PFSK-1 (cell line): ENCODE measurements around the gene KRT73.

ENCODE experiments used
- FOXP2 ChIP-seq: optimal IDR thresholded peaks from 2 replicates; pipeline ENCODE3; 2011; ENCODE audit warnings: borderline replicate concordance, control low read depth, inconsistent platforms; ENCODE audit not compliant: insufficient read depth; ENCODE audit errors: extremely low read length, extremely low read depth
- POLR2AphosphoS5 ChIP-seq: IDR thresholded peaks from 2 replicates; pipeline ENCODE4 v1.6.1; 2012; ENCODE audit warnings: low read depth, mild to moderate bottlenecking, control low read depth, low read length, moderate library complexity
- REST ChIP-seq, 2 experiments: IDR thresholded peaks; 2 replicates each; pipeline versions ENCODE4 v1.6.1 to v1.8.0; 2011 to 2012; ENCODE audit warnings: low read depth in 2 of 2, low read length in 2 of 2, control low read depth in 1 of 2, inconsistent platforms in 1 of 2, mild to moderate bottlenecking in 1 of 2, moderate library complexity in 1 of 2; ENCODE audit not compliant: insufficient read depth in 1 of 2
- SIN3A ChIP-seq: IDR thresholded peaks from 2 replicates; pipeline ENCODE4 v1.6.1; 2012; ENCODE audit warnings: mild to moderate bottlenecking, low read length, moderate library complexity, borderline replicate concordance; ENCODE audit not compliant: insufficient read depth
- TAF1 ChIP-seq: IDR thresholded peaks from 2 replicates; pipeline ENCODE4 v1.6.1; 2012; ENCODE audit warnings: low read length, control low read depth, borderline replicate concordance; ENCODE audit not compliant: insufficient read depth

KRT73 gene

DNA sequence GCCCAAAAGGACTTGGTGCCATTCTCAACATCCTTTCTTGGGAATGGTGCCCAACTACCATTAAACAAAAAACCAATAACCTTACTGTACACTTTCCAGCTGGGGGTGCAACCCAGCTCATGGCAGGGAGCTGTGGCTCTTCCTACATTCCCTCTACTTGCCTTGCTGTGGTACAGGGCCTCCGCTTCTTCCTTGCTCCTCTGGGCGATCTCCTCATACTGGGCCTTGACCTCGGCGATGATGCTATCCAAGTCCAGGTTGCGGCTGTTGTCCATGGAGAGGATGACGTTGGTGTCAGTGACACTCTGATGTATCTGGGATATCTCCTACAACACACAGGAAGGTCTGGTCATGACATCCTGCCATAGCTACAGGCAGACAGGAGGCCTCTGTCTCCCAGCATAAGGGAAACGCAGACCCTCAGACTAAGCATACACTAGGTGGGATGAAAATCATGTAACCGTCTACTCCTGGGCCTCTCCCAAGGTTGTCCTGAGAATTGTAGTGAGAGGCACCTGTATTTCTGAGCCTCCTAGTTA is 29.7 kb upstream of the KRT73 start:
- no peak for TF ChIP-seq REST (IDR thresholded peaks at IDR 0.05; ENCODE audit: insufficient read depth in 1 of 2, low read depth in 2 of 2, low read length in 2 of 2)
- TF ChIP-seq TAF1 = no peak
- no peak for TF ChIP-seq FOXP2
- TF ChIP-seq SIN3A = no peak
- TF ChIP-seq POLR2AphosphoS5 = no peak

GRCh38 chr12:52647601-52648000 is 29.2 kb upstream of the KRT73 start:
- TF ChIP-seq SIN3A (no peak), POLR2AphosphoS5 (no peak), TAF1 (no peak), FOXP2 (no peak), REST (IDR thresholded peaks at IDR 0.05; ENCODE audit: insufficient read depth in 1 of 2, low read depth in 2 of 2, low read length in 2 of 2) (no peak)

DNA sequence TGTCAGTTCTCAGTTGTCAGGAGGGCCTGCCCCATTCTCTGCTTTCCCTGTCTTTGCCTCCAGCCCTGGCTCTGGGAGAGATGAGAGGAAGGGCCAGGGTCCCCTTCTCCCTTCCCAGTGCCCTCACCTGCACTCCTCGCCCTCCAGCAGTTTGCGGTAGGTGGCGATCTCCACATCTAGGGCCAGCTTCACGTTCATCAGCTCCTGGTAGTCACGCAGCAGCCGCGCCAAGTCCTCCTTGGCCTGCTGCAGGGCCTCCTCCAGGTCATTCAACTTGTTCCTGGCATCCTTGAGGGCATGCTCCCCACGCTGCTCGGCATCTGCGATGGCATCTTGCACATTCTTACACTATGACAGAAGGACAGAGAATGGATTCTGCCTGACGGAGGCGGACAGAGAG is 28.3 kb upstream of the KRT73 start:
- TF ChIP-seq REST (IDR thresholded peaks at IDR 0.05; ENCODE audit: insufficient read depth in 1 of 2, low read depth in 2 of 2, low read length in 2 of 2) = no peak

DNA sequence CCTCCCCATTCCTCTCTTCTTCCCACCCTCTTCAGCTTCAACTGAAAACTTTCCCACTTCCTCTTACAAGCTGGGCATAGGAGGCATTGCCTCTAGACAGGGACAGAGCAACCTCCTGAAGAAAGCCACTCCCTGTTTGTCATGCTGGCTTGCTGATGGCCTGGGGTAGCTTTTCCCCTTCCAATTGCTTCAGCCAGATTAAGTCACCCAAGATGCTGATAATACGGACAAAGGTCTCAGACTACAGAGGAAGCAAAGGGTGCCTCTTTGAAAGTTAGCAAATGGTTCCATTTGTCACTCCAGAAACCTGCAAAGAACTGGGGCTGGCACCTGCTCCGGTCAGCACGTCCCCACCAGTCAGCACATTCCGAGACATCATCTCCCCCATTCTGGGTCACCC is 27.6 kb upstream of the KRT73 start:
- TF ChIP-seq SIN3A (no peak), FOXP2 (no peak), TAF1 (no peak), POLR2AphosphoS5 (no peak), REST (IDR thresholded peaks at IDR 0.05; ENCODE audit: insufficient read depth in 1 of 2, low read depth in 2 of 2, low read length in 2 of 2) (no peak)

DNA sequence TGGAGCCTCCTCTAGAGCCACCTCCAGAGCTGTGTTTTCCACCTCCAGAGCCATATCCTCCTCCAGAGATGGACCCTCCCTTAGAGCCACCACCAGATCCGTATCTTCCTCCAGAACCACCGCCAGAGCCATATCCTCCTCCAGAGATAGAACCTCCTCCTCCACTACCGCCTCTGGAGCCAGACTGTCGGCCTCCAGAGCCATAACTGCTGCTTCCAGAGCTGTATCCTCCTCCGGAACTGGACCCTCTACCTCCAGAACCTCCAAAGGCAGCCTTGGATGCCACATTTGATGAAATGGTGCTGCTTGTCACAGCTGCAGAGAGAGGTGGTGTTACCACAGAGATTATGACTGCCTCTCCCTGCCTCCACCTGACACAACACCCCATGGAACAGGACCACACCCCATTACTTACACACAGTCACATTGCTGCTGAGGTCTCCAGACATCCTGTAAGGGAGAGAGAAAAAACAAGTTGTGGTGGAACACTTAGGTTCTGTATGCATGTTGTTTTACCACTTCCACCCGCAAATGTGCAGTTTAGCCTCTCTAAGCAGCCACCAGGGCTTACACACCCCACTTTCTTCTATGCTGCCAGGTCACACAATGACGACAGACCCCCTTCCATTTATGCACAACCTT is 26.9 kb upstream of the KRT73 start:
- no peak for TF ChIP-seq REST (IDR thresholded peaks at IDR 0.05; ENCODE audit: insufficient read depth in 1 of 2, low read depth in 2 of 2, low read length in 2 of 2)
